Anterior cingulate cortex (tissue), 58 donors: ENCODE results near the gene ARHGAP19.

Experiments
- DNase-seq, 58 donors: peaks; one replicate each; lab custom pipeline; 2025; lab: John Stamatoyannopoulos, UW

ARHGAP19 gene, protein sequence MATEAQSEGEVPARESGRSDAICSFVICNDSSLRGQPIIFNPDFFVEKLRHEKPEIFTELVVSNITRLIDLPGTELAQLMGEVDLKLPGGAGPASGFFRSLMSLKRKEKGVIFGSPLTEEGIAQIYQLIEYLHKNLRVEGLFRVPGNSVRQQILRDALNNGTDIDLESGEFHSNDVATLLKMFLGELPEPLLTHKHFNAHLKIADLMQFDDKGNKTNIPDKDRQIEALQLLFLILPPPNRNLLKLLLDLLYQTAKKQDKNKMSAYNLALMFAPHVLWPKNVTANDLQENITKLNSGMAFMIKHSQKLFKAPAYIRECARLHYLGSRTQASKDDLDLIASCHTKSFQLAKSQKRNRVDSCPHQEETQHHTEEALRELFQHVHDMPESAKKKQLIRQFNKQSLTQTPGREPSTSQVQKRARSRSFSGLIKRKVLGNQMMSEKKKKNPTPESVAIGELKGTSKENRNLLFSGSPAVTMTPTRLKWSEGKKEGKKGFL

DNA sequence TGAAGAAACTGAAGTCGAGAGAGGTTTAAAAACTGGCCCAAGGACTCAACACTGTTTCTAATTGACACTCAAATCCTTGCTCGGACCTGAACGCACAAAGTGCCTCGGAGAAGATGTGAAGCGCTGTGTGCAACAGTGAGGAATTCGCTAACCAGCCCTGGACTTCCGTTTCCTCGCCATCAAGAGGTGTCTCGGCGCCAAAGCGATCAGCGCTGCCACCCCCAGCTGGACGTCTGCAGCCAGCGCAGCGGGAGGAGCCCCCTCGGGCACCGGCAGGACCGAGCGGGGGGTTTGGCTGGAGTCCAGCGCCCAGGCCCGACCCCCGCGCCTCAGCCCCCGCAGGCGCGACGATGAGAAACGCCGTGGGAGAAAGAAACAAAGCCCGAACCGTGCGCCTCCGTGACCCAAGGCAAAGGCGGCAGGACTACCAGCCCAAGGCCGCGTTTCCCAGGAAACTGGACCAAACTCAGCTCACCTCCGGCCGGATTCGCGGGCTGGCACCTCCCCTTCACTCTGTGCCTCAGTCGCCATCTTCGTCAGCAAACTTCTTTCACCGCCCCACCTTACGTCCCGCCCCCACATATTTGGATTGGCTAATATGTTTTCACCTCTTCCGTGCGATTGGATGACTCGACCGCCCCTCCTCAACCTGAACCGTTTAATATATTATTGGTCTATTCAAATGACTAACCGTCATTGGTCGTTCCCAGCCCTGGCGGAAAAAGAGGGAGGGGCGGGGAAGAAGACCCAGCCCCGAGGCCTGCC, at the start of gene ARHGAP19:
ARHGAP19 (minus strand) TSS at position 541 of the 765 bp plus-strand sequence; CDS start at position 531, 10 bp downstream.
- DNase-seq, result peak; percentile 58 to 98 (median 92)

- no peak for DNase-seq
These were observed 49.0 kb upstream of the ARHGAP19 start for GRCh38 chr10:97341416-97341815.

GRCh38 chr10:97338041-97338440, 45.6 kb upstream of the ARHGAP19 start:
- DNase-seq, result peak in 4 of 58 donors; percentile 8 to 30 (median 14)

DNA sequence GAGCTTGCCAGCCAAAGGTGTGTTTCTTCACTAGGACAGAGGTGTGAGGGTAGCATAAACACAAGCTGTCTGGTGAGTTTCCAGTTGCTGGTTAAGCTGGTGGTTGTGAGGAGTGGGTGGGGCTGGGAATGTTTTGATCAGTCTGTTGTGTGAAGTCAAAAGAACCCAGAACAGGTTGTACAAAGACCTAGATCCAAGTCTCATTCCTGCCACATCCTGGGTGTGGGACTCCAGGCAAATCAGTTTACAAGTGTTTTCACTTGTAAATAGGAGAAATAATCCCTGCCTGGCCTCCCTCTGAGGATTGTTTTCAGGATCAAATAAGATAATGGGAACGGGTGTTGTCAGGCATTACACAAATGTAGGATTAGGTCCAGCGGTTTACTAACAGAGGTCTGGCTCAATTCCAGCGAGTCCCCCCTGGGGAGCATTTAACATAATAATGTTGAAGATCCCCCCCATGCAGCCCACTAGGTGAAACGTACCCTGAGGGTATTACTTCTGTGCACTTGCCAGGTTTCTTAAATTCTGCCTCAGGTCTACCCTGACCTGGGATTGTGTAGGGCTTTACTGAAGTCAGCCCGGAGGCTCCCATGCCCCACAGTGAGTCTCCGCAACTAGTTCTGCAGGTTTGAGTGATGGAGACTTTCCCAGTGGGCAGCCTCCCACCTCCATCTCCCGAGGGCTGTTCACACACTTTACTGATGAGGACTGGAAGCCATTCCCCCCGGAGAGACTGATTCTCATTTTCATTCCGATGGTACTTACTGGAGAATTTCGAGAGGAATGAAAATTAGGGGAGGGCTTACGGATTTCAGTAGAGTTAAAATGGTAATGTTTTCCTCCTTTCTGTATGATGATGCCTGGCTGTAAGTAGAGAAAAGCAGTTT, 44.8 kb upstream of the ARHGAP19 start:
- peak in 5 of 58 donors; percentile 6 to 34 (median 13) for DNase-seq

DNA sequence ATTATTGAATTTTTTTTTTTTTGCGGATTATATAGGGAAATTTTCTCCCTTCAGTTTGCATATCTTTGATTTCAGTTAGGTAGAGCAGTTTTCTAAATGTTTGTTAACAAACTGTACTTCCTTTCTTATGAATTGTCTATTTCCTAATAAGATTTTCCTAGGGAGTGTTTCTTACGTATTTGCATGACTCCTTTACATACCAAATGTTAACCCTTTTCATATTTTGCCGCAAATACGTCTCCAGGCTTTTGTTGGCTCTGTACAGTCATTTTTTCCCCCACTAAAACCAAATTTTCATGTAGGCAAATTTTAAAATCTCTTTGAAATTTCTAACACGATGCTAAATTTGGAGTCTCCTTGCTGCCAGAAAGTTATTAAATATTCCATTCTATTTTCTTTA, 44.0 kb upstream of the ARHGAP19 start:
- DNase-seq, result no peak

DNA sequence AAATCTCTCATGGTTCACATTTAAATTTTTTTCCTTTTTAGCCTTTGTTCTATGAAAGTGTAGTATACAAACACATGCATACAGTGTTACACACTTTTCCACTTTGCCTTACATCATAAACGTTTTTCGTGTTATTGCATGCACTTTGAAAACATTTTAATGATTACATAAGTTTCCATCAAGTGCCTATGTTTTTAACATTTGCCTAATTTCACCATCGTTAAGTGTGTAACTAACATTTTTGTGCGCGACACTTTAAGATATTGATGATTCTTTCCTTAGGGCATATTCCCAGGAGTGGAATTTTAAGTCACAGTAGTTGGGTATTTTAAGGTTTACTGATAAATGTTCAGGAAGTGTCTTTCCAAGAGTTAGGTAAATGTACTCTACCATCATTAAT, 43.6 kb upstream of the ARHGAP19 start:
- DNase-seq, result no peak

DNA sequence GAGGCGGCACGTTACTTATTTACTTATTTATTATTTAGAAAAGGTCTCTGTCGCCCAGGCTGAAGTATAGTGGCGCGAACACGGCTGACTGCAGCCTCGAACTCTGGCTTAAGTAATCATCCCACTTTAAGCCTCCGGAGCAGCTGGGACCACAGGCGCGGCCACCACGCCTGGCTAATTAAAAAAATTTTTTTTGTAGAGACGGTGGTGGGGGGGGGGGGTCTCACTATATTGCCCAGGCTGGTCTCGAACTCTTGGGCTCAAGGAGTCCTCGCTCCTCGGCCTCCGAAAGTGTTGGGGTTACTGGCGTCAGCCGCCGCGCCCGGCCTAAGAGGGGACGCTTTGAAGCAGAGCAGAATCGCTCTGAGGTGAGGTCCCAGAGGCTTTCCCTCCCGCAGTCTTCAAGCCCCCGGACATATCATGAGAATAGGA, 42.8 kb upstream of the ARHGAP19 start:
- no peak for DNase-seq

- peak in 57 of 58 donors; percentile 64 to 97 (median 89) for DNase-seq
These were observed 42.1 kb upstream of the ARHGAP19 start, which contains the start of gene FRAT2 for GRCh38 chr10:97334370-97335175. Gene FRAT2 (minus strand): TSS chr10:97334729. CDS start chr10:97334572, 157 bp downstream.

DNA sequence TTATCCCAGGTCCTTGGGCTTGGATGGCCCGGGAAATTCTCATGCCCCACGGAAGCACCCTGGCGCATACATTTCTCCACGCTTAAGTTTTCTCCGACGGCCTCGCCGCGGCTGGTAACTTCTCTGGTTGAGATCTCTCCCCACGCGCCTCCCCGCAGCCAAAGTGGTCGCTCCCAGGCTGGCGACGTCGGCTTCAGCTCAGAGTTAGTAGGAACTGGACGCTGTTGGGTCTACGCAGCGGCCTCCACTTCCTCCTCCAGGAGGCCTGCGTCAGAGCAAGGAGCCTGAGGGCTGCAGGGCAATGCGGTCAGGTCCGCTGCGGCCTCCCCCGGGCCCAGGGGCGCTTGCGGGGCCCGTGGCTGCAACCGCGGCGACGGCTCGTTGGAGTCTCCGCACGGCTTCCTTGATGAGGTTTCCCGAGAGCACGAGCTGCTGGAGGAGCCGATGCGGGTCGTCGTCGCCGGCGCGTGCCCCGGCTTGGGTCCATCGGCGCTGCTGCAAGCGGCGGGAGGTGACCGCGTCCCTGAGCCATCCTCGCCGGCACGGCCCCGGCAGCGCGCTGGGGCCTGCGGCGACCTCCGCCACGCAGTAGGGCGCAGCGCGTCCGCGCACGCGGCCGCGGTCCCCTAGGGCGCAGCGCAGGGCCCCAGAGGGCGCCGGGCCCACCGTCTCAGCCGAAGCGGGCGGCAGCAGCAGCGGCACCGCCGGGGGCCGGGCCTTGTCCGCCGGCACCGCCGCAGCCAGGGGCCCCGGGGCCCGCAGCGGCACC, 41.3 kb upstream of the ARHGAP19 start:
- DNase-seq, result peak in 18 of 58 donors; percentile 5 to 55 (median 24)

DNA sequence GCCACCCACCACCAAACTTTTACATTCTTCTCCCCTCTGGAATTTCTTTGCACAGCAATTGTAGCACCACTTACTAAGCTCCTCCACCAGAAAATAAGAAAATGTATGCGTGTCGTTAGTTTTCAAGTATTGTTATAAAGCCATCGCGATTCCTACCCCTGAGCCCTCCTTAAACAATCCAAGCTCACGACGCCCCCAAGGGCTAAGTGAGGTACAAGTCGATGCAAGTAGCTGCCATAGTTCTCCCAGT, 40.8 kb upstream of the ARHGAP19 start:
- no peak for DNase-seq

DNA sequence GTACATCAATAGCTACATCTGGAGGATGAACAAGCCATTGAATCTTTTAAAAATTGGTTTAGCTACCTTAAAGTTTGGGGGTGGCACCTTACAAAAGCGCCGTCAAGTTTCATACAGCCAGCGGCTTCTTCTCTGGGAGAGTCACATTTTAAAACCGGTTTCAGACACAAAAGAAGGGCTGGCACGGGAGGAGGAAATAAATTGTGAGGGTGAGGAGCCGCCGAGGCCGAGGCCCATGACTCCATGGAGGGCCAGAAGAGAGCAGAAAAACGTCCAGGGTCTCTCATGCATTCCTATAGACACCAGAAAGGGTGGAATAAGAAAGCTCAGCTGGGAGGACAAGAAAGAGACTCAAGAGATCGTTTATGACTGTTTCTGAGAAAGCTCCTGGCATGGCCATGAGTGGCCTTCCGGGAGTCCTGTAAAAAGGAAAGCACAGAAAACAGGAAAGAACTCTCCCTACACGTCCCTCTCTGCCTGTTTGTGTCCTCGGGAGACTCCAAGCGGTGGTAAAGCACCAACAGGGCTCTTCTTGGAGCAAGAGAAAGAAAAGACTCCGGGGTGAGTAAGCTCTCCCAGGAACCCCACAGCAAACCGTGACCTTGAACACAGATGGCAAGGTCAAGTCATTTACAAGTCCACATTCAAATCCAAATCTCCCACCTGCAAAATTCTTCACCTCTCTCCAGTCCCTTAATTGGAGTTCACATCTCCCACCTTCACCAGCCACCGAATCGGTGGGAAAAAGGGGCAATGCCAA, 40.3 kb upstream of the ARHGAP19 start:
- DNase-seq, result peak in 40 of 58 donors; percentile 8 to 64 (median 35)

- DNase-seq, result no peak
These were observed 38.8 kb upstream of the ARHGAP19 start for GRCh38 chr10:97331153-97331703.

DNA sequence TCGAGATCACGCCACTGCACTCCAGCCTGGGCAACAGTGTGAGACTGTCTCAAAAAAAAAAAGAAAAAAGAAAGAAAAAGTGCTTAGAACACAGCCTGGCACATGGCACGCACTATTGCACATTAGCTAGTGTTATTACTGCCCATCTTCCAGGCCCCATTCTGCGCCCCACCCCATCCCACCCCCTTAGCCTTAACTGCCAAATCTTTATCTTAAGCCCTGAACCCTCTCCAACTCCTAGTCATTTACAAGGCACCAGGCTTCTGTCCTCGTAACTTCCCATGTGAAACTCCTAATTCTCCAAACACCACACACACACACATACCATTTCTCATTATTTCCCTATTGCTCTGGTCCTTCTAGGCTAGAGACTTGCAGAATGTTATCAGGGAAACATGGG, 37.3 kb upstream of the ARHGAP19 start:
- DNase-seq, result no peak

DNA sequence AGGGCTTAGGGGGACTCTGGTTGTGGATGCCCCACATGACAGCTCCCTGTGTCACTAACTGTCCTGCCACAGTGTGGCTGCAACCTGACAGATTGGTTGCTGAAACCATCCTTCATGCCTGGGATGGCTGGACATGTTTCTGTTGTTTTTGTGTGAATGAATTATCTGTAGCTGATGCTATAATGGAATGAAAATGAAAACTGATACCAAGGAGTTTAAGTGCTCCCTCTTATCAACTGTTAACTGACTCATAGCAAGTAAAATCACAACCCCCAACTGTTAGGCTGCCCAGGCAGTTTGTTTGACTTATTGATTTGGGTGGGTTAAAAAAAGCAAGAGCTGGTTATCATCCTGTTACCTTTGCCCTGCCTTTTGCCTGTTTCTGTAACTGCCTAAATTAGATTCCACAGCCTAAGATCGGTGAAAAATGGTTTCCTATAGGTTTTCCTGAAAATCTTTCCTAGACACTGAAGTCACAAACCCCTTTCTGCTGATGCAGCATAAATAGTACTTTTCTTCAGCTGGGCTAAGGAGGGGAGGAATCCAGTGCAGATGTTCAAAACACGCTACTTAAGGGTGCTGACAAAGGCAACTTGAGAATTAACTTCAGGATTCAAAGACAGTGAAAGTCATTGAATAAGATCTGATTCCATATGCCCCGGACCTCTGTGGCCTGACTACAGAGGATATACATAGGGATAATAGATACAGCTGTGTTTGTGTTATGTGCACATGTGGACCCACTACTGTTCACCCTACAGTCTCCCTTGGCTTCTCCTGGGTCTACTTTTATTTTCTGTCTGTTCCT, 36.4 kb upstream of the ARHGAP19 start:
- DNase-seq, result no peak

DNA sequence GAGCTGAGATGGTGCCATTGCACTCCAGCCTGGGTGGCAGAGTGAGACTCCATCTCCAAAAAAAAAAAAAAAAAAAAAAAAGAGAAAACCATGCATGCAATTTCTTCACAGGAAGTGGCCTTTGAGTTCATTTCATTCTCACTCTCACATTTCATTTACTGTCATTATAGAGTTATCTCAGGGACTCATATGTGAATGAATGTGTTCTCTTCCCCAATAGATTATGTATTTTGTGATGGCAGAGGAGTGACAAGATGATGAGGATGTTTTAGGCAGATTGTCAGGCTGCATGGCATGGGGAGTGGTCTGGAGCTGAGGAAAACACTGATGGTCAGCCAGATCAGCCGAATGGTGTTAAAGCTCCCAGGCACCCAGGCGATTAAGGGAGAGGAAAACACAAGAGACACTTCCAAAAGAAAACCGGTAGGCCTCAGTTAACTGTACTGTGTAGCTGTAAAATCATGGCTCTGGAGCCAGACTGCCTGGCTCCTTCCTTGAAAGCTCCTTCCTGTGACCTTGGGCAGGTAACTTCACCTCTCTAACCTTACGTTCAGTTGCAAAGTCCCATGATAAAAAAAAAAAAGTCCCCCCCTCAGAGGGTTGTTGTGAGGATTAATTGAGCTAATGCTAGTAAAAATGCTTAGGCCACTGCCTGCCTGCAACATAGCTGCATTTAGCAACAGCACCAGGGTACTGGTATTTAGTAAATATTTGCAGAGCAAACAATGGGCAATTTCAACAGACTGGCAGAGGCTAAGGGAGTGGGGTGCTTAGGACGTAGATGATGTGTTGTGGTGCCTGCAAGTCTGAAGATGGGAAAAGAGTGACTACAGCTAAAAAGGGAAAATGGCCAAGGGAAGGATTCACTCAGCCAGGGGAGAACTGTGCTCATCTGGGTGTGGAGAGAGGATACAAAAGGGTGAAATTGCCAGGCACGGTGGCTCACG, 35.2 kb upstream of the ARHGAP19 start:
- DNase-seq, result no peak

GRCh38 chr10:97325754-97326153, 33.3 kb upstream of the ARHGAP19 start:
- peak in 1 of 58 donors; percentile 21 for DNase-seq
